Measurements from ENCODE around the gene MYEOV.

Gene MYEOV

DNA sequence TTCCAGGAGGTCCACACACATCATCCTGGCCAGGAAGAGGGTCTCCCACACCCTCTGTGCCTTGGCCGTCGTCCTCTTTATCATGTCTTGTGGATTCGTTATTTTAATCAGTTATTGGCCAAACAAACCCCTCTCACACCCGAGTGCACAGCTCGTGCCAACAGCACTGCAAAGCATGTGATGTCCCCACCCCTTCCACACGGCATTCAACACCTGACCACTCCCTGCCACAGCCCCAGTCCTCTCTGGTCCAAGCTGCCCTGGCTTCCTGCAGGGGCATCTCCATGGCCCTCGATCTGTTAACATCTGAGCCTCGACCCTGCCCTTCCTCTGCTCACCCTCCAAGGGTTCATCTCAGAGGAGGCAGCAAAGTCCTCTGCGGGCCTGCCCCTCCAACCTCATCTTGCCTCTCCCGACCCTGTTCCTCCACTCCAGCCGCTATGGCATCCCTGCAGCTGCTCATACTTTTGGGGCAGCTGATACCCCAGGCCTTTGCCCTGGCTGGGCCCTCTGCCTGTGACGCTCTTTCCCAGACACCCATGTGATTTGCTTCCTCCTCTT lies 14.0 kb downstream of the MYEOV start:
- TF ChIP-seq, protein P1, sequence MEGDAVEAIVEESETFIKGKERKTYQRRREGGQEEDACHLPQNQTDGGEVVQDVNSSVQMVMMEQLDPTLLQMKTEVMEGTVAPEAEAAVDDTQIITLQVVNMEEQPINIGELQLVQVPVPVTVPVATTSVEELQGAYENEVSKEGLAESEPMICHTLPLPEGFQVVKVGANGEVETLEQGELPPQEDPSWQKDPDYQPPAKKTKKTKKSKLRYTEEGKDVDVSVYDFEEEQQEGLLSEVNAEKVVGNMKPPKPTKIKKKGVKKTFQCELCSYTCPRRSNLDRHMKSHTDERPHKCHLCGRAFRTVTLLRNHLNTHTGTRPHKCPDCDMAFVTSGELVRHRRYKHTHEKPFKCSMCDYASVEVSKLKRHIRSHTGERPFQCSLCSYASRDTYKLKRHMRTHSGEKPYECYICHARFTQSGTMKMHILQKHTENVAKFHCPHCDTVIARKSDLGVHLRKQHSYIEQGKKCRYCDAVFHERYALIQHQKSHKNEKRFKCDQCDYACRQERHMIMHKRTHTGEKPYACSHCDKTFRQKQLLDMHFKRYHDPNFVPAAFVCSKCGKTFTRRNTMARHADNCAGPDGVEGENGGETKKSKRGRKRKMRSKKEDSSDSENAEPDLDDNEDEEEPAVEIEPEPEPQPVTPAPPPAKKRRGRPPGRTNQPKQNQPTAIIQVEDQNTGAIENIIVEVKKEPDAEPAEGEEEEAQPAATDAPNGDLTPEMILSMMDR (IDR thresholded peaks at IDR 0.05; ENCODE audit: control extremely low read depth, extremely low read depth, low read depth, missing control alignments) = no peak
- POLR2A ChIA-PET = no interaction called here
- DNase-seq (ENCODE audit: extremely low spot score) = no peak
- CTCF ChIA-PET = interaction anchor here (1.1 to 3.0 kb wide), 2 partner anchors 15 to 224 kb away, joined by 3 to 12 read pairs; partner anchors contain the start of gene MYEOV

- POLR2A ChIA-PET = no interaction called here
- CTCF ChIA-PET = interaction anchor here (1.3 to 1.7 kb wide), 2 partner anchors 16 to 207 kb away, joined by 4 to 8 read pairs; no protein-coding TSS in a partner anchor
- TF ChIP-seq, protein P1 (IDR thresholded peaks at IDR 0.05; ENCODE audit: control extremely low read depth, extremely low read depth, low read depth, missing control alignments) = no peak
- DNase-seq (ENCODE audit: extremely low spot score) = no peak
These were observed 14.5 kb downstream of the MYEOV start for GRCh38 chr11:69308491-69308911.

- TF ChIP-seq, protein P1 (IDR thresholded peaks at IDR 0.05; ENCODE audit: control extremely low read depth, extremely low read depth, low read depth, missing control alignments) = no peak
- CTCF ChIA-PET = interaction anchor here (1.3 to 1.7 kb wide), 2 partner anchors 16 to 208 kb away, joined by 4 to 8 read pairs; no protein-coding TSS in a partner anchor
- no peak for DNase-seq (ENCODE audit: extremely low spot score)
- POLR2A ChIA-PET = no interaction called here
These were observed 15.1 kb downstream of the MYEOV start for GRCh38 chr11:69308936-69309615.

DNA sequence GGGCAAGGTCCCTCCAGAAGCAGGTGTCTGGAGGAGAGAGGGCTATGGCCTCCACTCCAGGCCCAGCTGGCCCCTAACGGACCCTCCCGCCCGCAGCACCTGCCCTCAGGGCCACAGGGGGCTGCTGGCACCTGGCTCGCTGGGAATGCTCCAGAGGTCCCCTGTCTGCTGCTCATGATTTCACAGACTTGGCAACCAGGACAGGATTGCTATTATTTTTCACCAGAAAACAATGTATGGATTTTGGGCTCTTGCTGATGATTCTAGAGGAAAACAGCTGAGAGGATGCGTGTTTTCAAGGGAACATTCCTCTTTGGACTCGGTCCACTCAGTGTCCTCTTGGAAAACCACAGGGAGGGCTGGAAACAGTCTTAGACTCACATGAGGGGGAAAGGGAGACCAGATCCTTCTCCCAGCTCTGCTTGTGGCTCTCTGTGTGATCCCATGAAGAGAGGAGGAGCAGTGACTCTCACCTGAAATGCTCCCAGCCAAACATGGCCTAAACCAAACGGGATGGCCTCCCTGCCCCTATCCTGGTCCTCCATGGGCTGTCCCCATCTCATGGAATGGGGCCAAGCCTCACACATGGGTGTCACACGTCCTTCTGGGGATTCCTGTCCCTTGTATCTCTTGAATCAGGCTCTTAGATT lies 15.8 kb downstream of the MYEOV start:
- POLR2A ChIA-PET = no interaction called here
- DNase-seq (ENCODE audit: extremely low spot score) = no peak
- CTCF ChIA-PET = interaction anchor here (1.3 to 1.7 kb wide), 2 partner anchors 17 to 208 kb away, joined by 4 to 8 read pairs; no protein-coding TSS in a partner anchor
- TF ChIP-seq, protein P1 (IDR thresholded peaks at IDR 0.05; ENCODE audit: control extremely low read depth, extremely low read depth, low read depth, missing control alignments) = no peak

DNA sequence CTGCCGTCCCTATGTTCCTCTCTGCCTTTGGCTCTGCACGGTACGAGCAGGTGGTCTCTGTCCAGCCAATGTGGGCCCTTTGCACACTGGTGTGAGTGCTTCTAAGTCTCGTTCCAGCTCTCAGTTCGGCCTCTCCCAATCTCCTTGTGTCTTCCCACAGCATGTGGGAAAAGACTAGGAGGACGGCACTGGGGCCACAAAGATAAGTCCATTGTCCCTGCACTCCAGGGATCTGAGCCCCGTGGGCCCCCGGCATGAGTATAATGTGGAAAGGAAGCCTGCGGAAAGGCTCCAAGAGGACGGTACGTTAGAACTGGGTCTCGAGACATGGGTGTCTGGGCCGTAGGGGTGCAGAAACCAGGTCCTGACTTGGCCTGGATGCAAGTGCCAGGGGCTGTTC lies 16.4 kb downstream of the MYEOV start:
- CTCF ChIA-PET = interaction anchor here (1.7 kb wide), 1 partner anchor 17 kb away, joined by 8 read pairs; no protein-coding TSS in a partner anchor
- no peak for DNase-seq (ENCODE audit: extremely low spot score)
- TF ChIP-seq, protein P1 (IDR thresholded peaks at IDR 0.05; ENCODE audit: control extremely low read depth, extremely low read depth, low read depth, missing control alignments) = no peak
- POLR2A ChIA-PET = no interaction called here

DNA sequence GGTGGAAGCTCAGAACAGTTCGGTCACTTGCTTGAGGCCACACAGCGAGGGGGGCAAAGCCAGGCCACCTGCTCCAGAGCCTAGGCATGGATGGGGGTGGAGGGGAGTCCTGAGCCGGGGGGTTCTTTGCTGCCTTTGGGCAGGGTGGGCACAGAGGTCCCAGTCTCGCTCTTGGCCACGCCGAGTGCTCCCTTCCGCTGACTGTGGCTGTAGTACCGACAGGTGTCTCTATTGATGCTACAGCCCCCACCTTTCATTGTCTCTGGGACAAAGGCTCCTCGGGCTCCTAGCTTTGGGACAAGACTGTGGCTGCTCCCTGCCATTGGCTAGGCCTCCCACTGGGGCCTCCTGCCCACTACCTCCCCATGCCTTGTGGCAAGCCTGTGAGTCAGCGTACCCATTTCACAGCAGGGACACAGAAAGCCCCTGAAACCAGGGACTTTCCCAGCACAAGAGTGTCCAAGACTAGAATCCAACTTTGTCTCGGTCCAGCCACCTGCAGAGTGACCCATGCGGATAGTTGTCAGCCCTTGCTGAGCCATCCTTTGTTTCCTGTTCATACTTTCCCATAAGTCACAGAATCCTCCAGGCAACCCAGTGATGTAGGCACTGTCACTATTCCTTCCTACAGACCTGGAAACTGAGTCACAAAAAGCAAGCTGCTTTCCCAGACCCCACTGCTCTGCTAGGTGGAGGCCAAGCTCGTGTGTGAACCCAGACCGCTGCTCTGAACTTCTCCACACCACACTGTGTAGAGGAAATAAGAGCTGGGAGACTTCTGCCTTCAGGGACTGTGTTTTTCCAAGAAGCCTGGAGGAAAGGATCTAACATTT lies 17.2 kb downstream of the MYEOV start:
- DNase-seq (ENCODE audit: extremely low spot score) = peak; percentile 52
- TF ChIP-seq, protein P1 (IDR thresholded peaks at IDR 0.05; ENCODE audit: control extremely low read depth, extremely low read depth, low read depth, missing control alignments) = no peak
- ChIA-PET CTCF (interaction anchor here (0.9 to 1.6 kb wide), 2 partner anchors 14 to 19 kb away, joined by 3 to 4 read pairs; no protein-coding TSS in a partner anchor), POLR2A (no interaction called here)

Measured in GM10248 (cell line).